Caco-2 (cell line): ENCODE data around the gene CELA2B. TPM values are rescaled to one million over a fixed set of nuclear protein-coding genes. Genes with fewer than 3 reads are reported as not detected.

Source experiments
- BruUV-seq: library from RNA; stranded (reverse); fragments of 400-500 nt; replicated peaks from 2 replicates; lab custom pipeline; 2021; lab: Mats Ljungman, UMichigan
- CTCF ChIA-PET: fragments of 300-600 bp; sonication (Branson Sonifier 250); formaldehyde crosslinking; loops from one replicate; lab custom pipeline; 2022; ENCODE audit warnings: antibody characterized with exemption; lab: Charles Lee
- POLR2A ChIA-PET: fragments of 300-600 bp; sonication (Branson Sonifier 250); formaldehyde crosslinking; loops from one replicate; lab custom pipeline; 2022; ENCODE audit warnings: antibody characterized with exemption; lab: Charles Lee
- DNase-seq, 2 experiments: peaks; one replicate each; pipeline versions ENCODE4 v3.0.0 to v3.0.0-alpha.2; 2020 to 2022
- H3K27me3 ChIP-seq: replicated peaks from 2 replicates; pipeline ENCODE4 v1.6.0; 2011; ENCODE audit warnings: low read length; ENCODE audit not compliant: control insufficient read depth, insufficient read depth
- H3K36me3 ChIP-seq: 2 replicates; pipeline ENCODE4 v1.5.1; 2011; ENCODE audit warnings: low read length; ENCODE audit not compliant: control insufficient read depth, insufficient read depth
- H3K4me1 ChIP-seq: fragments of 250-450 bp; sonication (Bioruptor Pico); 2 replicates; pipeline ENCODE4 v1.5.1; 2020; ENCODE audit warnings: mild to moderate bottlenecking
- H3K4me3 ChIP-seq: 2 replicates; pipeline ENCODE4 v1.5.1; 2011; ENCODE audit warnings: low read depth, mild to moderate bottlenecking, control low read depth, low read length
- H3K9me3 ChIP-seq: fragments of 250-450 bp; sonication (Bioruptor Pico); 2 replicates; pipeline ENCODE4 v1.5.1; 2020; ENCODE audit warnings: mild to moderate bottlenecking, moderate library complexity
- H3K27ac Mint-ChIP-seq: one replicate; pipeline ENCODE4 v1.8.0; 2022; ENCODE audit warnings: mixed read lengths; ENCODE audit not compliant: unreplicated experiment
- H3K27me3 Mint-ChIP-seq: one replicate; pipeline ENCODE4 v1.8.0; 2022; ENCODE audit warnings: mixed read lengths; ENCODE audit not compliant: insufficient read depth, unreplicated experiment
- H3K36me3 Mint-ChIP-seq: one replicate; pipeline ENCODE4 v1.8.0; 2022; ENCODE audit warnings: mild to moderate bottlenecking, mixed read lengths; ENCODE audit not compliant: insufficient read depth, unreplicated experiment
- H3K4me1 Mint-ChIP-seq: one replicate; pipeline ENCODE4 v1.8.0; 2022; ENCODE audit warnings: low read depth, mixed read lengths; ENCODE audit not compliant: unreplicated experiment
- H3K4me3 Mint-ChIP-seq: one replicate; pipeline ENCODE4 v1.8.0; 2022; ENCODE audit warnings: mild to moderate bottlenecking, moderate library complexity, mixed read lengths; ENCODE audit not compliant: unreplicated experiment
- H3K9me3 Mint-ChIP-seq: one replicate; pipeline ENCODE4 v1.8.0; 2022; ENCODE audit warnings: mixed read lengths; ENCODE audit not compliant: unreplicated experiment
- CTCF ChIP-seq, 2 experiments: fragments of 200-600 bp in 1 of 2; IDR thresholded peaks; 1 replicate in 1 of 2; 2 replicates in 1 of 2; pipeline versions ENCODE4 v1.5.1 to v1.8.0; 2011 to 2022; ENCODE audit warnings: antibody characterized with exemption in 1 of 2, control low read depth in 1 of 2, inconsistent platforms in 1 of 2, low read depth in 1 of 2, low read length in 1 of 2, mild to moderate bottlenecking in 1 of 2, moderate library complexity in 1 of 2; ENCODE audit not compliant: insufficient read depth in 1 of 2, severe bottlenecking in 1 of 2, unreplicated experiment in 1 of 2
- intact Hi-C: fragments of 100-400 bp; cut with micrococcal nuclease; formaldehyde crosslinking; loops from one replicate; pipeline ENCODE4 v1.10.0; 2022; ENCODE audit not compliant: unreplicated experiment
- total RNA-seq: library from RNA; stranded (reverse); gene quantifications from 2 replicates; pipeline ENCODE4 v1.2.3, GENCODE V29; 2022

Gene CELA2B
- total RNA-seq, 1 experiment from 2014 or later, result not detected

GRCh38 chr1:15449567-15449966, 26.3 kb upstream of the CELA2B start:
- DNase-seq, result no peak
- no peak overlapping the region for H3K4me3 ChIP-seq
- no peaks in the 10 kb centered on the region for H3K36me3 ChIP-seq
- H3K27ac Mint-ChIP-seq, result no peak overlapping the region
- TF ChIP-seq CTCF (IDR thresholded peaks at IDR 0.05; ENCODE audit: insufficient read depth in 1 of 2, low read depth in 1 of 2, low read length in 1 of 2, severe bottlenecking in 1 of 2, unreplicated experiment in 1 of 2), result no peak
- no peaks in the 10 kb centered on the region for H3K27me3 Mint-ChIP-seq
- no peaks in the 10 kb centered on the region for H3K4me1 ChIP-seq
- no peaks in the 10 kb centered on the region for H3K9me3 Mint-ChIP-seq
- H3K4me3 Mint-ChIP-seq, result no peak overlapping the region
- ChIA-PET CTCF (no interaction called here), POLR2A (no interaction called here)
- no TSS peak for BruUV-seq
- intact Hi-C loops, result no loop called here
- H3K4me1 Mint-ChIP-seq, result no peaks in the 10 kb centered on the region
- no peaks in the 10 kb centered on the region; the same call in 1 of the 2 replicates for H3K27me3 ChIP-seq
- no peaks in the 10 kb centered on the region for H3K36me3 Mint-ChIP-seq
- no peaks in the 10 kb centered on the region for H3K9me3 ChIP-seq

DNA sequence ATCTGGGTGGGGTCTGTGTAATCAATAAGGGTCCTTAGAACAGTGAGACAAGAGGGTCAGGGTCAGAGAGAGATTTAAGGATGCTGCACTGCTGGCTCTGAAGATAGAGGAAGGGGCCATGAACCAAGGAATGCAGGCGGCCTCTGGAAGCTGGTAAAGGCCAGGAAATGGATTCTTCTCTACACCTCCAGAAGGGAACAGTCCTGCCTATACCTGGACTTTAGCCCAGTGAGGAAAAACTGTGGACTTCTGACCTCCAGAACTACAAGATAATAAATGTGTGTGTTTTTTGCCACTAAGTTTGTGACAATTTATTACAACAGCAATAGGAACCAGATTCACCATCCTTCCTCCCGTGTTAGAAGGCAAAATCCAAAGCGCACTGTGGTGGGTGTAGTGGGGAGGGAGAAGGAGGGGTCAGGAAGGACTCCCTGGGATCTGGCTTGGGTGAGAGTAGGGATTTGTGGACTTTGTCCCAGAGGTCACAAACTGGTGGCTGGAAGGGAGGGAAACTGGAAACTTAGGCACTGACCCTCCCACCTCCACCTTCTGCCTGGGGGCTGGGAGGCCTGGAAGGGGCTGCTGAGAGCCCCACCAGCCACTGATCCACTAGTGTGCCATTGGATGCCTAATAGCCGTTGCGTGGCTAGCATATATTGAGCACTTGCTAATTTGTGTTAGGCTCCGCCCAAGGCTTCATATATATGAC, 24.7 kb upstream of the CELA2B start:
- Mint-ChIP-seq H3K4me3 (no peak overlapping the region), H3K9me3 (no peaks in the 10 kb centered on the region), H3K36me3 (no peaks in the 10 kb centered on the region), H3K27me3 (no peaks in the 10 kb centered on the region), H3K4me1 (no peaks in the 10 kb centered on the region), H3K27ac (no peak overlapping the region)
- no TSS peak for BruUV-seq
- H3K27me3 ChIP-seq, result no peaks in the 10 kb centered on the region
- no peak for DNase-seq
- no peaks in the 10 kb centered on the region for H3K4me1 ChIP-seq
- CTCF ChIA-PET, result no interaction called here
- no peaks in the 10 kb centered on the region for H3K36me3 ChIP-seq
- H3K4me3 ChIP-seq, result no peak overlapping the region
- intact Hi-C loops, result no loop called here
- TF ChIP-seq CTCF (IDR thresholded peaks at IDR 0.05; ENCODE audit: insufficient read depth in 1 of 2, low read depth in 1 of 2, low read length in 1 of 2, severe bottlenecking in 1 of 2, unreplicated experiment in 1 of 2), result no peak
- no peaks in the 10 kb centered on the region for H3K9me3 ChIP-seq
- POLR2A ChIA-PET, result no interaction called here

DNA sequence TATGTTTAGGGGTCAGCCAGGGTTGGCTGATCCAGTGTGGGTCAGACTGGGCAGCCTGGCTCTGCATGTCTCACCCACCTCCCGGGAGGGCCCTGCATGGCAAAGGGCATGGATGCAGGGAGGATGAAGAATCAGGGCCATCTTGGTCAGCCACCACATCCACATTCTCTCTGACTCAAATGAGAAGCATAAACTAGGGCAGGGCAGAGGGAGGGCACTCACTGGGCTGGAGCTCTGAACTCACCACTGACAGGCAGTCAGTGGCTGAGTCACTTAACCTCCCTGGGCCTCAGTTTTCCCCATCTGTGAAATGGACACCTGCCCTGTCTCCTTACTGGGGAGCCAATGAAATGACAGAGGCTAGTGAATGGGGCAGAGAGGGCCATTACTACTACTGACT, 23.7 kb upstream of the CELA2B start:
- intact Hi-C loops, result no loop called here
- H3K9me3 Mint-ChIP-seq, result no peaks in the 10 kb centered on the region
- no peaks in the 10 kb centered on the region for H3K27me3 ChIP-seq
- H3K4me3 ChIP-seq, result no peak overlapping the region
- POLR2A ChIA-PET, result no interaction called here
- no peaks in the 10 kb centered on the region for H3K36me3 ChIP-seq
- H3K36me3 Mint-ChIP-seq, result no peaks in the 10 kb centered on the region
- BruUV-seq, result no TSS peak
- CTCF ChIA-PET, result no interaction called here
- no peak overlapping the region for H3K4me3 Mint-ChIP-seq
- H3K9me3 ChIP-seq, result no peaks in the 10 kb centered on the region
- no peak for DNase-seq
- no peaks in the 10 kb centered on the region for H3K27me3 Mint-ChIP-seq
- no peak for TF ChIP-seq CTCF (IDR thresholded peaks at IDR 0.05; ENCODE audit: insufficient read depth in 1 of 2, low read depth in 1 of 2, low read length in 1 of 2, severe bottlenecking in 1 of 2, unreplicated experiment in 1 of 2)
- no peaks in the 10 kb centered on the region for H3K4me1 Mint-ChIP-seq
- no peak overlapping the region for H3K27ac Mint-ChIP-seq
- H3K4me1 ChIP-seq, result 0 out of 2 replicates have a peak, but pooled peaks cover 2% of the 10 kb centered on the region
